Neural progenitor cell (in vitro differentiated cells): ENCODE data around the gene MVD. TPM values are rescaled to one million over a fixed set of nuclear protein-coding genes. Genes with fewer than 3 reads are reported as not detected.
"Not testable (repeated sequence)": the region's sequence is repeated elsewhere in the genome, so short reads cannot be mapped to it uniquely, and the experiment has no call there.

Source experiments
- DNase-seq: peaks from one replicate; pipeline ENCODE4 v3.0.0-alpha.2; 2016; ENCODE audit warnings: low spot score
- H2AFZ ChIP-seq: fragments of 200-600 bp; sonication (generic); replicated peaks from 2 replicates; pipeline ENCODE4 v1.6.1; 2016; ENCODE audit warnings: antibody characterized with exemption
- H3F3A ChIP-seq: fragments of 200-600 bp; sonication (generic); 2 replicates; pipeline ENCODE4 v1.6.1; 2016; ENCODE audit warnings: antibody characterized with exemption, low read depth
- H3K27ac ChIP-seq: fragments of 200-600 bp; sonication (generic); 2 replicates; pipeline ENCODE4 v1.5.1; 2016; ENCODE audit warnings: mild to moderate bottlenecking
- H3K27me3 ChIP-seq: fragments of 200-600 bp; sonication (generic); 2 replicates; pipeline ENCODE4 v1.6.1; 2016; ENCODE audit warnings: mild to moderate bottlenecking, moderate library complexity
- H3K36me3 ChIP-seq: fragments of 200-600 bp; sonication (generic); 2 replicates; pipeline ENCODE4 v1.5.1; 2016
- H3K4me1 ChIP-seq: fragments of 200-600 bp; sonication (generic); 2 replicates; pipeline ENCODE4 v1.6.1; 2016; ENCODE audit warnings: mixed run types
- H3K4me2 ChIP-seq: fragments of 200-600 bp; sonication (generic); 2 replicates; pipeline ENCODE4 v1.6.1; 2016
- H3K4me3 ChIP-seq: fragments of 200-600 bp; sonication (generic); 2 replicates; pipeline ENCODE4 v1.5.1; 2016
- H3K79me2 ChIP-seq: fragments of 200-600 bp; sonication (generic); 2 replicates; pipeline ENCODE4 v1.6.1; 2016; ENCODE audit warnings: low read depth
- H3K9ac ChIP-seq: fragments of 200-600 bp; sonication (generic); 2 replicates; pipeline ENCODE4 v1.6.1; 2016
- H3K9me3 ChIP-seq: fragments of 200-600 bp; sonication (generic); 2 replicates; pipeline ENCODE4 v1.5.1; 2016; ENCODE audit warnings: low read depth
- H4K20me1 ChIP-seq: fragments of 200-600 bp; sonication (generic); 2 replicates; pipeline ENCODE4 v1.6.1; 2016; ENCODE audit warnings: low read depth
- H3K27ac Mint-ChIP-seq: 3 replicates; pipeline ENCODE4 v1.8.0; 2021; ENCODE audit warnings: mixed read lengths
- H3K27me3 Mint-ChIP-seq: 2 replicates; pipeline ENCODE4 v1.8.0; 2022; ENCODE audit warnings: low read depth, mild to moderate bottlenecking, inconsistent platforms, moderate library complexity, mixed read lengths; ENCODE audit not compliant: insufficient read depth
- H3K36me3 Mint-ChIP-seq: 3 replicates; pipeline ENCODE4 v1.8.0; 2021; ENCODE audit warnings: mixed read lengths
- H3K4me1 Mint-ChIP-seq: 3 replicates; pipeline ENCODE4 v1.8.0; 2021; ENCODE audit warnings: mixed read lengths
- H3K4me3 Mint-ChIP-seq: 3 replicates; pipeline ENCODE4 v1.8.0; 2021; ENCODE audit warnings: mild to moderate bottlenecking, moderate library complexity, mixed read lengths
- H3K9me3 Mint-ChIP-seq: 3 replicates; pipeline ENCODE4 v1.8.0; 2020; ENCODE audit warnings: mixed read lengths
- CTCF ChIP-seq: fragments of 200-600 bp; sonication (generic); IDR thresholded peaks from 2 replicates; pipeline ENCODE4 v1.5.1; 2017; ENCODE audit warnings: antibody characterized with exemption, mild to moderate bottlenecking
- EZH2 ChIP-seq: fragments of 200-600 bp; sonication (generic); IDR thresholded peaks from 2 replicates; pipeline ENCODE4 v1.6.1; 2017; ENCODE audit warnings: antibody characterized with exemption, mild to moderate bottlenecking, moderate library complexity
- EZH2phosphoT487 ChIP-seq: fragments of 200-600 bp; sonication (generic); IDR thresholded peaks from 2 replicates; pipeline ENCODE4 v1.6.1; 2017; ENCODE audit warnings: antibody characterized with exemption
- total RNA-seq: library from RNA; depleted of rRNA; stranded (reverse); fragments of >200 nt; gene quantifications from 2 replicates; pipeline ENCODE4 v1.2.3, GENCODE V29; 2015; ENCODE audit warnings: low replicate concordance

The MVD gene
- total RNA-seq, 1 donor from 2014 or later: 12.7 TPM

DNA sequence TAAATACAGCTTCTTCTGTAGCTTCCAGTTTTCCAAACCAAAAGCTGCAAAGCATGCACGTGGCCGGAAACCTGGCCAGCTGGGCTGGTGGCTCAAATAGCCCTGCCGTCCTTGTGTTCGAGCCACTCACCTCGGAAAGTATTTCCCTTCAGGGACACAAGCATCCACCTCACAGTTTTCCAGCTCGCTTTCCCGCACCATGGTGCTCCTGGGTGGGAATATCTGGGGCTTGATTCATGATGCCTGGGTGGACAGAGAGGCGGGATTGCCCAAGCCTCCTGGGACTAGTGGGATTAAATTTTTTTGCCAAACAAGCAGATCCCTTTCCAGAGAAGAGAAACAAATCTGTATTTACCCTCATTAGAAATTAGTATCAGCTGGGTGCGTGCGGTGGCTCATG is 7.1 kb upstream of the MVD start:
- H3K27ac Mint-ChIP-seq: no peak overlapping the region
- Histone ChIP-seq H3K9me3 (no peaks in the 10 kb centered on the region), H3K36me3 (no peaks in the 10 kb centered on the region), H3K4me2 (no peak overlapping the region), H3K9ac (no peak overlapping the region), H3K4me1 (no peaks in the 10 kb centered on the region), H3F3A (peaks cover 6% of the 10 kb centered on the region), H3K27me3 (no peaks in the 10 kb centered on the region), H4K20me1 (no peaks in the 10 kb centered on the region), H2AFZ (no peak overlapping the region), H3K79me2 (peaks cover 2% of the 10 kb centered on the region), H3K4me3 (no peak overlapping the region), H3K27ac (no peak overlapping the region)
- H3K4me3 Mint-ChIP-seq: no peak overlapping the region
- H3K27me3 Mint-ChIP-seq: peaks cover 2% of the 10 kb centered on the region
- TF ChIP-seq EZH2phosphoT487: no peak
- peaks cover 5% of the 10 kb centered on the region for H3K36me3 Mint-ChIP-seq
- no peak for DNase-seq
- no peaks in the 10 kb centered on the region for H3K9me3 Mint-ChIP-seq
- H3K4me1 Mint-ChIP-seq: peaks cover 3% of the 10 kb centered on the region

DNA sequence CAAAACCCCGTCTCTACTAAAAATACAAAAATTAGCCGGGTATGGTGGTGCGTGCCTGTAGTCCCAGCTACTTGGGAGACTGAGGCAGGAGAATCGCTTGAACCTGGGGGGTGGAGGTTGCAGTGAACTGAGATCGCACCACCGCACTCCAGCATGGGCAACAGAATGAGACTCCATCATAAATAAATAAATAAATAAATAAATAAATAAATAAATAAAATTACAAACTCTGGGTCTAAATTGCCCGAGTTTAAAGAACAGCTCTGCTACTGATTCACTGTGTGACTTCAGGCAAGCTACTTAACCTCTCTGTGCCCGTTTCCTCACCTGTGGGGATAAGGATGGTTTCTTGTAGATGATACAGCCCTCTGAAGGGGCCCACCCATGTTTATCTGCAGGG is 6.6 kb upstream of the MVD start:
- not testable (repeated sequence) for H3F3A ChIP-seq, H3K4me2 ChIP-seq, H3K4me3 Mint-ChIP-seq, H3K27me3 Mint-ChIP-seq, H3K36me3 Mint-ChIP-seq, H3K79me2 ChIP-seq, H2AFZ ChIP-seq, H3K27me3 ChIP-seq, H3K4me1 Mint-ChIP-seq, H3K4me3 ChIP-seq, H3K27ac ChIP-seq, H4K20me1 ChIP-seq, H3K9me3 ChIP-seq, DNase-seq, H3K9me3 Mint-ChIP-seq, H3K4me1 ChIP-seq, H3K36me3 ChIP-seq, H3K27ac Mint-ChIP-seq, H3K9ac ChIP-seq

DNA sequence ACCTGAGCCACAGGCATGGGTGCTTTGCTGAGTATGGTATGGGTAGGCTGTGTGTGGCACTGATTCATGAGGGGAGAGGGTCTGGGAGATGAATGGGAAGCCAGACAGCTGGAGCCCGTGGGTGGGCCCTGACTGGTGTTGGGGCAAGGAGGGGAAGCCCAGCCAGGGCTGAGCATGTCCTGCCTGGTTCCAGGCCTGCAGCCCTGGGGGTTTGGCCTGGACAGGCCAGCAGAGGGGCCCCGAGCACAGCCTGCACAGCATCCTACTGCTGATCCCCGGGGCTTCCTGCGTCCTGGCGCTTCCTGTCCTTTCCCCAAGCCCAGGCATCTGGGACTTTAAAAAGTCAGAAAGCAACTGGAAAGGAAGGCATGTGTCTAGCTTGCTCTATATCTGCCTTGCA is 4.6 kb upstream of the MVD start:
- Mint-ChIP-seq H3K27ac (no peak overlapping the region), H3K27me3 (no peaks in the 10 kb centered on the region), H3K36me3 (peaks cover 5% of the 10 kb centered on the region), H3K4me1 (peaks cover 9% of the 10 kb centered on the region), H3K9me3 (no peaks in the 10 kb centered on the region), H3K4me3 (no peak overlapping the region)
- Histone ChIP-seq H3K4me3 (no peak overlapping the region), H3F3A (peaks cover 6% of the 10 kb centered on the region), H3K27ac (peak overlapping the region; percentile 70), H3K4me2 (no peak overlapping the region), H3K27me3 (no peaks in the 10 kb centered on the region), H3K36me3 (no peaks in the 10 kb centered on the region), H3K9me3 (no peaks in the 10 kb centered on the region), H4K20me1 (no peaks in the 10 kb centered on the region), H3K4me1 (no peaks in the 10 kb centered on the region), H2AFZ (no peak overlapping the region), H3K9ac (no peak overlapping the region), H3K79me2 (peaks cover 15% of the 10 kb centered on the region)
- peak; percentile 6 for TF ChIP-seq CTCF
- TF ChIP-seq EZH2: no peak
- DNase-seq: peak; percentile 41

DNA sequence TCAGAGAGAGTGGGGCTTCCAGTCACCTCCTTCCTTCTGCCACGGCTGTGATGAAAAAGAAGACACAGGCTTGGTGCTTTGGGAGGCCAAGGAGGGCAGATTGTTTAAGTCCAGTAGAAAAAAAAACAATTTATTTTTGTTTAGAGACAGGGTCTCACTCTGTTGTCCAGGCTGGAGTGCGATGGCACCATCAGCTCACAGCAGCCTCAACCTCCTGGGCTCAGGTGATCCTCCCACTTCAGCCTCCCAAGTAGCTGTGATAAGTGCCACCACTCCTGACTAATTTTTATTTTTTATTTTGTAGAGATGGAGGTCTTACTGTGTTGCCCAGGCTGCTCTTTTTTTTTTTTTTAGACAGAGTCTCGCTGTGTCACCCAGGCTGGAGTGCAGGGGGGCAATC is 2.7 kb upstream of the MVD start:
- no peak overlapping the region for H3K4me3 Mint-ChIP-seq
- H3K4me3 ChIP-seq: no peak overlapping the region
- TF ChIP-seq EZH2 (no peak), EZH2phosphoT487 (no peak), CTCF (no peak)
- H3K4me2 ChIP-seq: no peak overlapping the region
- DNase-seq: no peak
- peaks cover 5% of the 10 kb centered on the region for H3K36me3 Mint-ChIP-seq
- peaks cover 6% of the 10 kb centered on the region for H3F3A ChIP-seq
- H3K9me3 ChIP-seq: no peaks in the 10 kb centered on the region
- peaks cover 19% of the 10 kb centered on the region for H3K4me1 Mint-ChIP-seq
- no peaks in the 10 kb centered on the region for H3K36me3 ChIP-seq
- no peak overlapping the region for H3K9ac ChIP-seq
- no peak overlapping the region for H2AFZ ChIP-seq
- H3K27me3 Mint-ChIP-seq: no peaks in the 10 kb centered on the region
- peaks cover 4% of the 10 kb centered on the region for H3K4me1 ChIP-seq
- no peak overlapping the region for H3K27ac ChIP-seq
- peaks cover 15% of the 10 kb centered on the region for H4K20me1 ChIP-seq
- no peak overlapping the region for H3K27ac Mint-ChIP-seq
- no peaks in the 10 kb centered on the region for H3K9me3 Mint-ChIP-seq
- H3K27me3 ChIP-seq: no peaks in the 10 kb centered on the region
- H3K79me2 ChIP-seq: peaks cover 34% of the 10 kb centered on the region
